Activated T-cell treated with anti-CD3 and anti-CD28 coated beads, Interleukin-2, amount 50 U/mL, for 1 hour (primary cell): ENCODE results near the gene FRAT2.
"Not testable (repeated sequence)": the region's sequence is repeated elsewhere in the genome, so short reads cannot be mapped to it uniquely, and the experiment has no call there.

Experiments used
- DNase-seq: peaks from one replicate; pipeline ENCODE4 v3.0.0-alpha.2; 2020

The FRAT2 gene

DNA sequence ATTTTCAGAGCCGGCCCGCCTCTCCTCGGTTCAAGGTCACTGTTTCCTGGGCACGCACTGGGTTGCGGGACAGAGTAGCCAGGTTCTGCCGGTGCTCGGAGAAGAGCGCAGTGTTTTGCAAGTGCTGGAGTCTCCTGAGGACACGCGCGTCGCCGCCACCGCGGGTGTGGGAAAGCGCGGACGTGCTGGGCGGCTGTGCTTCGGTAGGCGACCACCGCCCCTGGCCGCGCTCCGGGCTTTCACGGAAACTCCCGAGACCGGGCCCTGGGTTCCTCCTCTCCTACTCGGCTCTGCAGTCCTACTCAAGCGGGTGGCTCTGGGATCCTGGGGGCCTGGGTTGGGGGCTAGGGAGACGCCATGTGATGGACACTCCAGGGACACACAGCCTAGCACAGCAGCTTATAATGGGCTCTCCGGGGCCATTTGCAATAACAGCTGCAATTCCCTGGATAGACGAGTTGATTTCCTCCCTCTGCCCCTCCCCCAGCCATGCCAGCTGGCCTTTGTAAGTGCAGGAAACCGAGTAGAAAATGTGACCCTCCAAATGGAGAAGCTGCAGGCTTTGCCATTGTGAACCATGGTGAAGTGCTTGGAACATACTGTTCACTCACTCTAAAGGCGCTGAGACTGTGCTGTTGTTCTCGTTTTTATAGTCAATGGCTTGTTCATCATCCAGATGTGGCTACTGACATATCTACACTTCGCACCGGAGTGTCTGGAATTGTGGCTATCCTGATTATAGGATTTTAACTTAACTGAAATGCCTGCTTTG lies 13.3 kb downstream of the FRAT2 start:
- peak; percentile 23 for DNase-seq

DNA sequence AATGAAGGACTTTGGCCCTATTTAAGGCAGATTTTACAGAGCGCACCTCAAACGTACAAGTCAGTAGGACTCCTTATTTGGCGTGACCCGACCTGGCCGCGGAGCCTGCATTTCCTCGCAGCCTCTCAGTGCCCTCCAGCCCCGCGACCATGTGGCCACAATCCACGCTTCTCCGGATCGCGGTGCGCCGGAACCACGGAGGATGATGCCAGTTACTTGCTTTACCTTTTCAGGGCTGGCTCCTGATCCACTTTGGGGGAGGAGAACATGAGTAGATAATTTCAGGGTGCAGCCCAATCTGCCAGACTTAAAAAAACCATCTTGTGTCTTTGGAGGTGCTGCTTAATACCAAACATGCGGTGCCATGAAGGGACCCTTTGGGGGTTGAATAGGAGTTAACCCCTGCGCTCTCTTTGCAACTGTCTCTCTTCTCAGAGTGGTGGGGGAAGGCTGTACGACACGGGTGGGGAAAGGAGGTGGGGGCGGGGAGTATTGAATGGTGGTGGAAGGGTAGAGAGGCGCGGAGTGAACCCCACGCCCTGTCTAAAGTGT lies 14.0 kb downstream of the FRAT2 start:
- DNase-seq, result no peak

DNA sequence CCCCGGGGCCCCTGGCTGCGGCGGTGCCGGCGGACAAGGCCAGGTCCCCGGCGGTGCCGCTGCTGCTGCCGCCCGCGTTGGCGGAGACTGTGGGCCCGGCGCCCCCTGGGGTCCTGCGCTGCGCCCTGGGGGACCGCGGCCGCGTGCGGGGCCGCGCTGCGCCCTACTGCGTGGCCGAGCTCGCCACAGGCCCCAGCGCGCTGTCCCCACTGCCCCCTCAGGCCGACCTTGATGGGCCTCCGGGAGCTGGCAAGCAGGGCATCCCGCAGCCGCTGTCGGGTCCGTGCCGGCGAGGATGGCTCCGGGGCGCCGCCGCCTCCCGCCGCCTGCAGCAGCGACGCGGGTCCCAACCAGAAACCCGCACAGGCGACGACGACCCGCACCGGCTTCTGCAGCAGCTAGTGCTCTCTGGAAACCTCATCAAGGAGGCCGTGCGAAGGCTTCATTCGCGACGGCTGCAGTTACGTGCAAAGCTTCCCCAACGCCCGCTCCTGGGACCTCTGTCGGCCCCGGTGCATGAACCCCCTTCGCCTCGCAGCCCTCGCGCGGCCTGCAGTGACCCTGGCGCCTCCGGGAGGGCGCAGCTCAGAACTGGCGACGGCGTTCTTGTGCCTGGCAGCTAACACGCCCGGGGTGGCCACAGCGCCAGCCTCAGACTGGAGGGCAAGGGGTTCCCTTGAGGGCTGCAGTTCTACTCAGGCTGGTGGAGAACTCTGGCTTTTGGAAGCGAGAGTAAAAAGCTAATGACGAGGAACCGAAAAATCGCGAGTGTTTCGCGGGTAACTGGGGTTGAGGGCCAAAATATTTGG lies 14.7 kb downstream of the FRAT2 start:
- peak; percentile 72 for DNase-seq

GRCh38 chr10:97318772-97319651 lies 15.5 kb downstream of the FRAT2 start, which contains the start of gene FRAT1:
Gene FRAT1, plus strand, starts transcription at chr10:97319271. Its CDS starts 183 bp downstream, at chr10:97319454.
- DNase-seq, result peak; percentile 94

DNA sequence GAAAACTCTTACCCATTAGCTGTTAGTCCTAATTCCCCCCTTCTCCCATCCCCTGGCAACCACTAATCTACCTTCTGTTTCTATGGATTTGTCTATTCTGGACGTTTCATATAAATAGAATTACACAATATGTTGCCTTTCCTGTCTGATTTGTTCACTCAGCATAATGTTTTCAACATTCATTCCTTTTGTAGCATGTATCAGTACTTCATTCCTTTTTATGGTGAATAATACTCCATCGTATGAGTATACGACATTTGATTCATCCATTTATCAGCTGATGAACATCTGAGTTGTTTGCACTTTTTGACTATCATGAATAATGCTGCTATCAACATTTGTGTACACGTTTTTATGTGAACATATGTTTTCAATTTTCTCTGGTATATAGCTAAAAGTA lies 19.9 kb downstream of the FRAT2 start:
- no peak for DNase-seq

DNA sequence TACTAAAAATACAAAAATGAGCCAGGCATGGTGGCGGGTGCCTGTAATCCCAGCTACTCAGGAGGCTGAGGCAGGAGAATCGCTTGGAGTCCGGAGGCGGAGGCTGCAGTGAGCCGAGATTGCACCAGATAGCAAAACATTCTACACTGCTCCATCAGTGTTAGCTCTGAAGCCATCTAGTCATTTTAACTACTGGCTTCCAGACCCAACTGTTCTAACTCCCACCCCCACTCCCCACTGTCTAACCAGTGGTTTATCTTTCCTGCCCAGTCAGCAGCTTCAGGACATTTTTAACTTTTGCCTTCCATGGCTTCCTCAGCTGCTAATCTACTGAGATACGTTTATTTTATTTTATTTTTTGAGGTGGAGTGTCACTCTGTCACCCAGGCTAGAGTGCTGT lies 21.6 kb downstream of the FRAT2 start:
- DNase-seq, result no peak

DNA sequence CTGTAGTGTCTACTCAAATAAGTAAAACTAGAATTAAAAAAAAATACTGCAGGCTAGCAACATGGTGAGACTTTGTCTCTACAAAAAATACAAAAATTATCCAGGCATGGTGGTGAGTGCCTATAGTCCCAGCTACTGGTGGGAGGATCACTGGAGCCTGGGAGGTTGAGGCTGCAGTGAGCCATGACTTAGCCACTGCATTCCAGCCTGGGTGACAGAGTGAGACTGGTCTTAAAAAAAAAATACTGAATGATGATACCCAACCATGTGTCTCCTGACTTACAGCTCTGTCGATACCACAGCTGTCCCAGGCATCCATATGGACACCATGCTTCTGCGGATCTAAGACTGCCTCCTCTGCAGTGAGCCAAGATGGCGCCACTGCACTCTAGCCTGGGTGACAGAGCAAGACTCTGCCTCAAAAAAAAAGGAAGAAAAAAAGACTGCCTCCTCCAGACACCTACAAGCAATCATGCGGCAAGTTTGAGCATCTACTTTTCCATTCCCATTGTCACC lies 23.4 kb downstream of the FRAT2 start:
- no peak for DNase-seq

GRCh38 chr10:97307866-97308780 lies 26.4 kb downstream of the FRAT2 start:
- DNase-seq, result no peak

GRCh38 chr10:97307441-97307840 lies 27.1 kb downstream of the FRAT2 start:
- no peak for DNase-seq

GRCh38 chr10:97302088-97302791 lies 32.3 kb downstream of the FRAT2 start:
- DNase-seq, result no peak

GRCh38 chr10:97300980-97301379 lies 33.5 kb downstream of the FRAT2 start:
- DNase-seq, result no peak

DNA sequence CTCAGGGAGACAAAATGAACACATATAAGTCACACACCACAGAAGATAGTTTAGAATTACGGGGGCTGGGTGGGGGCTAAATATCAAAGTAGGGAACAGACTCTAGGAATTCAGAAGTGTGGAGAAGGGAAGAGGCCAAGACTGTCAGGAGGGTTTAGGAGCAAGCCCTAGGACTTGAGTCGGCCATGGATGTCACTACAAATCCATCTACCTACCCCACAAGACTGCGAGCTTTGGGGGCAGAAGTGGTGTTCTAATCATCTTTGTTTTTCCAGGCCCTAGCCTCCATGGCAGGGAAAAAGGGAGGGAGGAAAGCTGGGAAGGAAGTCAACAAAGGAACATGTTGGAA lies 36.3 kb downstream of the FRAT2 start:
- DNase-seq, result no peak

DNA sequence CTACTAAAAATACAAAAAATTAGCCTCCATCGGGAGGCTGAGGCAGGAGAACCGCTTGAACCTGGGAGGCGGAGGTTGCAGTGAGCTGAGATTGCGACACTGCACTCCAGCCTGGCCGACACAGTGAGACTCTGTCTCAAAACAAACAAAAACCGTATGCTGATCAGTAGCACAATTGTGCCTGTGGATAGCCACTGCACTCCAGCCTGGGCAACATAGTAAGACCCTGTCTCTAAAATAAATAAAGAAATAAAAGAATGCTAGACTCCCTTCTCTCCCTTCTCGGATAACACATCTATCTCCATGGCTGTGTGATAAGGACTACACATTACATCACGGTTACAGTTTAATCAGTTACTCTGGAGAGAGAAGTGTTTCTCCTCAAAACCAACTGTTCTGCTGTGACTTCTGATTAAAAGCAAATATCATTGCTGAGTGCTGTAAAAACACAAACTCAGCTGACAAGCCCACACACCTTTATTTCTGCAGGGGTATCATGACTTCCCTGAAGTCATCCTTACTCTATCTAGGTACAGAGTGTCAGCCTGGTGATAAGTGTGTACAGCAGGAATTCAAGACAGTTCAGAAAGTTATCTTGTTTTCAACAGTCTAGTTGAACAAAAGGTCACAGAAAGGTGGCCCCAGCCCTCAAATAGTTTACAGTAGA lies 36.8 kb downstream of the FRAT2 start:
- no peak for DNase-seq

GRCh38 chr10:97292862-97293198 lies 41.7 kb downstream of the FRAT2 start:
- no peak for DNase-seq

DNA sequence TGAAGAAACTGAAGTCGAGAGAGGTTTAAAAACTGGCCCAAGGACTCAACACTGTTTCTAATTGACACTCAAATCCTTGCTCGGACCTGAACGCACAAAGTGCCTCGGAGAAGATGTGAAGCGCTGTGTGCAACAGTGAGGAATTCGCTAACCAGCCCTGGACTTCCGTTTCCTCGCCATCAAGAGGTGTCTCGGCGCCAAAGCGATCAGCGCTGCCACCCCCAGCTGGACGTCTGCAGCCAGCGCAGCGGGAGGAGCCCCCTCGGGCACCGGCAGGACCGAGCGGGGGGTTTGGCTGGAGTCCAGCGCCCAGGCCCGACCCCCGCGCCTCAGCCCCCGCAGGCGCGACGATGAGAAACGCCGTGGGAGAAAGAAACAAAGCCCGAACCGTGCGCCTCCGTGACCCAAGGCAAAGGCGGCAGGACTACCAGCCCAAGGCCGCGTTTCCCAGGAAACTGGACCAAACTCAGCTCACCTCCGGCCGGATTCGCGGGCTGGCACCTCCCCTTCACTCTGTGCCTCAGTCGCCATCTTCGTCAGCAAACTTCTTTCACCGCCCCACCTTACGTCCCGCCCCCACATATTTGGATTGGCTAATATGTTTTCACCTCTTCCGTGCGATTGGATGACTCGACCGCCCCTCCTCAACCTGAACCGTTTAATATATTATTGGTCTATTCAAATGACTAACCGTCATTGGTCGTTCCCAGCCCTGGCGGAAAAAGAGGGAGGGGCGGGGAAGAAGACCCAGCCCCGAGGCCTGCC lies 42.2 kb downstream of the FRAT2 start, which contains the start of gene ARHGAP19:
Gene ARHGAP19 (minus strand): TSS at position 541 of the 765 bp plus-strand sequence. CDS start 10 bp downstream, at position 531.
- DNase-seq, result peak; percentile 86

- DNase-seq, result no peak
Observed at GRCh38 chr10:97291357-97292096, 43.0 kb downstream of the FRAT2 start.

DNA sequence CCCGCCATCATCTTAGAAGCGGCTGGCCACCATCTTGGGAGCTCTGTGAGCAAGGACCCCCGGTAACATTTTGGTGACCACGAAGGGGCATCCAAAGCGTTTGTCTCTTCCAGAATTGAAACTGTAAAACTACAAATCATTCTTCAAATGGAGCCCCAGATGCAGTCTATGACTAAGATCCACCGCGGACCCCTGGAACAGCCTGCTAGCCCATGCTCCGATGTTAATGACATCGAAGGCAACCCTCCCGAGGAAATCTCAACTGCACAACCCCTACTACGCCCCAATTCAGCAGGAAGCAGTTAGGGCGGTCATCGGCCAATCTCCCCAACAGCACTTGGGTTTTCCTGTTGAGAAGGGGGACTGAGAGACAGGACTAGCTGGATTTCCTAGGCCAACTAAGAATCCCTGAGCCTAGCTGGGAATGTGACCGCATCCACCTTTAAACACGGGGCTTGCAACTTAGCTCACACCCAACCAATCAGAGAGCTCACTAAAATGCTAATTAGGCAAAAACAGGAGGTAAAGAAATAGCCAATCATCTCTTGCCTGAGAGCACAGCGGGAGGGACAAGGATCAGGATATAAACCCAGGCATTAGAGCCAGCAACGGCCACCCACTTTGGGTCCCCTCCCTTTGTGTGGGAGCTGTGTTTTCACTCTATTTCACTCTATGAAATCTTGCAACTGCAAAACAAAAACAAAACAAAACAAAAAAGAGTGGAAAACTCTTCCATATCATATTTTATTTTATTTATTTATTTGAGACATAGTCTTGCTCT lies 43.8 kb downstream of the FRAT2 start:
- DNase-seq, result not testable (repeated sequence)

DNA sequence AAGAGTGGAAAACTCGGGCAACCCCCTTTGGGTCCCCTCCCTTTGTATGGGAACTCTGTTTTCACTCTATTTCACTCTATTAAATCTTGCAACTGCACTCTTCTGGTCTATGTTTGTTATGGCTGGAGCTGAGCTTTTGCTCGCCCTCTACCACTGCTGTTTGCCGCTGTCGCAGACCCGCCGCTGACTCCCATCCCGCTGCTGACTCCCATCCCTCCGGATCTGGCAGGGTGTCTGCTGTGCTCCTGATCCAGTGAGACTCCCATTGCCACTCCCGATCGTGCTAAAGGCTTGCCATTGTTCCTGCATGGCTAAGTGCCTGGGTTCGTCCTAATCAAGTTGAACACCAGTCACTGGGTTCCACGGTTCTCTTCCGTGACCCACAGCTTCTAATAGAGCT lies 44.5 kb downstream of the FRAT2 start:
- DNase-seq, result not testable (repeated sequence)
